Testis (tissue), 3 donors: ENCODE data around the gene GPHN. TPM values are rescaled to one million over a fixed set of nuclear protein-coding genes. Genes with fewer than 3 reads are reported as not detected.

Source experiments
- DNase-seq: peaks from one replicate; pipeline ENCODE4 v3.0.0-alpha.2; 2019
- H3K27ac ChIP-seq, 2 donors: fragments of 200-600 bp; sonication (generic); one replicate each; pipeline ENCODE4 v1.5.1; 2019
- H3K27me3 ChIP-seq: fragments of 200-600 bp; sonication (generic); one replicate; pipeline ENCODE4 v1.5.1; 2019
- H3K36me3 ChIP-seq: fragments of 200-600 bp; sonication (generic); one replicate; pipeline ENCODE4 v1.5.1; 2017; ENCODE audit warnings: low read depth; ENCODE audit errors: missing control alignments
- H3K4me1 ChIP-seq: fragments of 200-600 bp; sonication (generic); one replicate; pipeline ENCODE4 v1.5.1; 2019
- H3K4me3 ChIP-seq, 2 donors: fragments of 200-600 bp; sonication (generic); one replicate each; pipeline ENCODE4 v1.5.1; 2017 to 2019
- H3K9me3 ChIP-seq: fragments of 200-600 bp; sonication (generic); one replicate; pipeline ENCODE4 v1.5.1; 2017
- POLR2A ChIP-seq: fragments of 450-650 bp; IDR thresholded peaks from one replicate; pipeline ENCODE4 v1.6.1; 2017; ENCODE audit warnings: antibody characterized with exemption, mild to moderate bottlenecking, moderate library complexity
- WGBS, 2 donors: methylation state at CpG; one replicate each; pipeline ENCODE4 v1.1.5; 2018; 5-methylcytosine and 5-hydroxymethylcytosine counted together
- intact Hi-C: fragments of 100-400 bp; cut with DNase I; formaldehyde crosslinking; loops from one replicate; pipeline ENCODE4 v1.15.1; 2023; ENCODE audit warnings: low total_unique reads
- polyA plus RNA-seq: library from polyadenylated mRNA; stranded (reverse); fragments of 350-450 nt; fragmentation: Illumina TruSeq; extraction: RNeasy Lipid Tissue Mini Kit (QIAGEN cat#74804); gene quantifications from one replicate; pipeline ENCODE4 v1.2.3, GENCODE V29; 2014; ENCODE audit warnings: low read depth, low replicate concordance; ENCODE audit not compliant: insufficient read depth
- total RNA-seq, 2 donors: library from RNA; depleted of rRNA; stranded (reverse); fragments of >200 nt; gene quantifications; one replicate each; pipeline ENCODE4 v1.2.3, GENCODE V29; 2016
- TF ChIP-seq, protein P1 (sequence below), 3 experiments: fragments of 450-650 bp in 2 of 3; fragments of 200-600 bp in 1 of 3; sonication (generic) in 1 of 3; IDR thresholded peaks; one replicate each; pipeline ENCODE4 v1.5.1; 2016 to 2019; ENCODE audit warnings: antibody characterized with exemption in 3 of 3, mild to moderate bottlenecking in 2 of 3, moderate library complexity in 1 of 3

The GPHN gene
- total and polyA plus RNA-seq, 3 donors from 2014 or later: 14.2 to 26.5 (median 25.4) TPM

DNA sequence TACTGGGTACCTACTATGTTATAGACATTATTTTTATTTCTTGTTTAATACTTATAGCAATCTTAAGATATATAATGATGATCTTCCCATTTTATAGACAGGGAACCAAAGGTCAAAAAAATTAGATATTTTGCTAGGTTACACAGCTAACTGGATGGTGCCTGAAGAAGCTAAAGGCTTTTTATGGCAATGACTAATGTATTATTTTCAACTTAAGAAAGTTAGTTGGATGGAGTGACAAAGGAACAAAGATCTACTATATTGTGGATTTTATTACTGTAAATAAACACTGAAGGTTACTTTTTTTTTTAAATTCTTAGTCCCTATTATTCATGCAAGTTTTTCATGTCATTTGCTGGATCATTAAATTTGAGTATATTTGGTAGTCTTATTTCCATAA lies 227.9 kb downstream of the GPHN start:
- no peaks in the 10 kb centered on the region for H3K36me3 ChIP-seq
- H3K4me1 ChIP-seq: no peaks in the 10 kb centered on the region
- H3K9me3 ChIP-seq: no peaks in the 10 kb centered on the region
- DNase-seq: no peak
- H3K27ac ChIP-seq: no peak overlapping the region
- TF ChIP-seq, protein P1, sequence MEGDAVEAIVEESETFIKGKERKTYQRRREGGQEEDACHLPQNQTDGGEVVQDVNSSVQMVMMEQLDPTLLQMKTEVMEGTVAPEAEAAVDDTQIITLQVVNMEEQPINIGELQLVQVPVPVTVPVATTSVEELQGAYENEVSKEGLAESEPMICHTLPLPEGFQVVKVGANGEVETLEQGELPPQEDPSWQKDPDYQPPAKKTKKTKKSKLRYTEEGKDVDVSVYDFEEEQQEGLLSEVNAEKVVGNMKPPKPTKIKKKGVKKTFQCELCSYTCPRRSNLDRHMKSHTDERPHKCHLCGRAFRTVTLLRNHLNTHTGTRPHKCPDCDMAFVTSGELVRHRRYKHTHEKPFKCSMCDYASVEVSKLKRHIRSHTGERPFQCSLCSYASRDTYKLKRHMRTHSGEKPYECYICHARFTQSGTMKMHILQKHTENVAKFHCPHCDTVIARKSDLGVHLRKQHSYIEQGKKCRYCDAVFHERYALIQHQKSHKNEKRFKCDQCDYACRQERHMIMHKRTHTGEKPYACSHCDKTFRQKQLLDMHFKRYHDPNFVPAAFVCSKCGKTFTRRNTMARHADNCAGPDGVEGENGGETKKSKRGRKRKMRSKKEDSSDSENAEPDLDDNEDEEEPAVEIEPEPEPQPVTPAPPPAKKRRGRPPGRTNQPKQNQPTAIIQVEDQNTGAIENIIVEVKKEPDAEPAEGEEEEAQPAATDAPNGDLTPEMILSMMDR (IDR thresholded peaks at IDR 0.05): no peak
- TF ChIP-seq POLR2A: no peak
- H3K4me3 ChIP-seq: no peak overlapping the region
- no peaks in the 10 kb centered on the region for H3K27me3 ChIP-seq
- intact Hi-C loops: no loop called here

DNA sequence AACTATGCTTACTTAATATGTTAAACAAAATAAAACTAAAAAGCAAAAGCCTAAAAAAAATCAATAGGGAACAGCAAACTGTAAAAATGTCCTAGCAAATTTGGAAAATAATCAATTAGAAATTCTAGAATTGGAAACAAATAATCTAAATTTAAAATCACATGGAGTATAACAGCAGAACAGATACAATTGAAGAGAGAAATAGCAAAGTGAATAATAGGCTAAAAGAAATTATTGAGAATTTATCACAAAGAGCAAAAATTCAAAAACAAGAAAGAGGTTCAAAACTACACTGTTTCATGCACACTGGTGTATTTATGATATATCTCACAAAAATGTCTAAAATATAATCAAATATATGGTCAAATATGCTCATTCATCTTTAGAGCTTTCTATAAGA lies 231.9 kb downstream of the GPHN start:
- TF ChIP-seq POLR2A: no peak
- TF ChIP-seq, protein P1 (IDR thresholded peaks at IDR 0.05): no peak
- intact Hi-C loops: no loop called here

DNA sequence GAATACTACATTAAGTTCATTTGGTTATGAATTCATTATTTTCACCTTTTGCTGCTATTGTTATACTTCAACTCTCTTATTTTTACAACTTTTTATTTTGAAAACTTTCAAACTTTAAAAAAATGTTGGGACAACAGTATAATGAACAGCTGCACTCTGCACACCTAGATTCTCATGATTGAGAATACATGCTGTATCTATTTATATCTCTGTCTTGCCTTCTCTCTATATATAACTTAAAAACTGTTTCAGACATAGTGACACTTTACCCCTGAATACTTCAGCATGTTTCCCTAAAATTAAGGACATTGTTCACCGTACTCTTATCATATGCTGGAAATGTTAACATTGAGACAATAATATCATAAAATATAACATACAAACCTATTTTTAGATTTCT lies 237.1 kb downstream of the GPHN start:
- Histone ChIP-seq H3K27me3 (no peaks in the 10 kb centered on the region), H3K4me1 (peaks cover 4% of the 10 kb centered on the region), H3K9me3 (no peaks in the 10 kb centered on the region), H3K36me3 (no peaks in the 10 kb centered on the region), H3K4me3 (no peak overlapping the region), H3K27ac (no peak overlapping the region)
- intact Hi-C loops: no loop called here
- no peak for DNase-seq
- WGBS, 2 donors: 77 to 88% methylated on average over 1 of the region's 1 CpG
- TF ChIP-seq, protein P1 (IDR thresholded peaks at IDR 0.05): no peak
- TF ChIP-seq POLR2A: no peak

More for the DNA sequence above, 231.9 kb downstream of the GPHN start:
- no peaks in the 10 kb centered on the region for H3K9me3 ChIP-seq
- no peaks in the 10 kb centered on the region for H3K27me3 ChIP-seq
- no peak for DNase-seq
- no peaks in the 10 kb centered on the region for H3K4me1 ChIP-seq
- no peak overlapping the region for H3K27ac ChIP-seq
- no peaks in the 10 kb centered on the region for H3K36me3 ChIP-seq
- no peak overlapping the region for H3K4me3 ChIP-seq

DNA sequence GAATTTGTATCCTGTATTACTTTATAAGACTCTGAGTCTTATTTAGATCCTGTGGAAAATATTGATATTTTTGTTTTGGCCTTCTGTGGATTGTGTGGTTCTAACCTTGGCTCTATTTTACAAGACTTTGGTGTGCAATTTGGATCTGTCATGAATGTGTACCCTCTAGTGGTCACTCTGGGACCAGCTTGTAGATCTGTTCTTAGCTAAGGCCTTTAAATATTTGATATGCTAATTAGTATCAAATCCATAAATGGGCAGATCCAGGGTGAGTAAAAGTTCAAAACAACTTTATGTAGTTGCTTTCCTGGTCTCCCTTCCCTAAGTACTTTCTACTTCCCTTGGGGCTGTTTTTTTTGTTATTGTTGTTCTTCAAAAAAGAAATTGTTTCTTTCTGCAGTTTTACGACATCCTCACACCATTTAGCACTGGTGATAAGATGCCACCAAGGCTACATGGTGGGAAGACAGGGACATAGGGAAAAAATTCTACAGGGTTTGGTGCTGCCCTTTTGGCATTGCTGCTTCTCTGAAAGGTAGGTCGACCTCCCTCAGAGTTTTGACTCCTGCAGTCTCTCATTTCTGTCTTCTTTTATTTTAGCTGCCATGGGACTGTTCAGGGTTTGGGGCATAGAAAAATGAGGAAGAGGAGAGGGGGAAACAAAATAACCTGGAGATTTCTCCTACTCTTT lies 238.5 kb downstream of the GPHN start:
- WGBS, 2 donors: 56 to 57% methylated on average over 2 of the region's 2 CpGs
- Histone ChIP-seq H3K9me3 (no peaks in the 10 kb centered on the region), H3K27me3 (no peaks in the 10 kb centered on the region), H3K36me3 (no peaks in the 10 kb centered on the region), H3K27ac (no peak overlapping the region), H3K4me3 (no peak overlapping the region), H3K4me1 (peaks cover 4% of the 10 kb centered on the region)
- TF ChIP-seq, protein P1 (IDR thresholded peaks at IDR 0.05): peak; percentile 23 to 41 (median 36)
- no peak for TF ChIP-seq POLR2A
- DNase-seq: peak; percentile 53
- intact Hi-C loops: no loop called here

DNA sequence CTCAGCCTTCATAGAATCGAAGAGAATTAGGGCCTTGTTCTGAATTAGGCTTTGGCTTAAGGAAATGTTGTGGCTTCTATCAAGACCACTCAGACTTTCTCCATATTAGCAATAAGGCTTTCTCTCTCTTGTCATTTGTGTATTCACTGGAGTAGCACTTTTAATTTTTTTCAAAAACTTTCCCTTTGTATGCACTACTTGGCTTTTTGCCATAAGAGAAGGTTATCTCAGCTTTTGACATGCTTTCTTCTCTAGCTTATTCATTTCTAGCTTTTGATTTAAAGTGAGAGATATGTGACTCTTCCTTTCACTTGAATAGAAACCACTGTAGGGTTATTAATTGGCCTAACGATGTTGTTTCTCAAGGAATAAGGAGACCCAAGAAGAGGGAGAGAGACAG lies 244.2 kb downstream of the GPHN start:
- no peaks in the 10 kb centered on the region for H3K36me3 ChIP-seq
- intact Hi-C loops: no loop called here
- 64 to 67% methylated on average over 2 of the region's 2 CpGs for WGBS, 2 donors
- no peak overlapping the region for H3K27ac ChIP-seq
- TF ChIP-seq, protein P1 (IDR thresholded peaks at IDR 0.05): no peak
- TF ChIP-seq POLR2A: no peak
- no peaks in the 10 kb centered on the region for H3K9me3 ChIP-seq
- H3K4me3 ChIP-seq: no peak overlapping the region
- H3K4me1 ChIP-seq: no peaks in the 10 kb centered on the region
- no peak for DNase-seq
- H3K27me3 ChIP-seq: no peaks in the 10 kb centered on the region
